Heart right ventricle (tissue), 16 donors: ENCODE data around the gene AFF1. TPM values are rescaled to one million over a fixed set of nuclear protein-coding genes. Genes with fewer than 3 reads are reported as not detected.
A peak's percentile ranks its signal among the peaks of the same experiment; 100 is the strongest.

Experiments used
- ATAC-seq, 8 donors: fragments of 200-7000 bp; cut with Tn5 transposase; one replicate each; pipeline ENCODE4 v1.9.1; 2020; ENCODE audit warnings: mild to moderate bottlenecking in 8 of 8, moderate library complexity in 8 of 8, moderate number of reproducible peaks in 1 of 8
- DNase-seq, 2 donors: peaks; one replicate each; pipeline ENCODE4 v3.0.0-alpha.2; 2020
- H3K27ac ChIP-seq, 10 donors: fragments of 200-600 bp; sonication (generic) in 2 of 10; one replicate each; pipeline versions ENCODE4 v1.5.0 to v1.8.0; 2020 to 2022; ENCODE audit warnings: mild to moderate bottlenecking in 3 of 10
- H3K27me3 ChIP-seq, 7 donors: fragments of 200-600 bp; one replicate each; pipeline ENCODE4 v1.8.0; 2021 to 2022; ENCODE audit warnings: mild to moderate bottlenecking in 2 of 7
- H3K36me3 ChIP-seq, 9 donors: fragments of 200-600 bp; sonication (generic) in 1 of 9; one replicate each; pipeline versions ENCODE4 v1.5.0 to v1.8.0; 2020 to 2022; ENCODE audit warnings: mild to moderate bottlenecking in 2 of 9
- H3K4me1 ChIP-seq, 9 donors: fragments of 200-600 bp; sonication (generic) in 1 of 9; one replicate each; pipeline versions ENCODE4 v1.5.0 to v1.8.0; 2020 to 2022; ENCODE audit warnings: mild to moderate bottlenecking in 4 of 9
- H3K4me3 ChIP-seq, 10 donors: fragments of 200-600 bp; sonication (generic) in 2 of 10; one replicate each; pipeline versions ENCODE4 v1.5.0 to v1.8.0; 2020 to 2022; ENCODE audit warnings: mild to moderate bottlenecking in 7 of 10, moderate library complexity in 2 of 10
- H3K9me3 ChIP-seq, 11 donors: fragments of 200-600 bp in 10 of 11; sonication (generic) in 2 of 11; one replicate each; pipeline versions ENCODE4 v1.5.0 to v1.8.0; 2013 to 2022; ENCODE audit warnings: mild to moderate bottlenecking in 2 of 11, control low read depth in 1 of 11, moderate library complexity in 1 of 11
- WGBS, 2 donors: extraction: QIAGEN DNeasy Blood & Tissue Kit; methylation state at CpG; one replicate each; pipeline ENCODE4 v1.1.7; 2013; ENCODE audit warnings: inconsistent platforms in 1 of 2; 5-methylcytosine and 5-hydroxymethylcytosine counted together
- intact Hi-C, 10 donors: fragments of 100-400 bp; cut with DNase I; formaldehyde crosslinking; loops; one replicate each; pipeline versions ENCODE4 v1.11.1 to v1.14.2; 2022
- polyA plus RNA-seq, 2 donors: library from polyadenylated mRNA; stranded (reverse); fragments of 200-250 nt; gene quantifications; one replicate each; pipeline ENCODE4 v1.2.3, GENCODE V29; 2013
- total RNA-seq, 10 donors: library from RNA; stranded (reverse); fragmentation: NEBNext Ultra II Directional in 3 of 10; extraction: Animal tissue kit (Norgen Biotek cat#: 25700) in 3 of 10; gene quantifications; one replicate each; pipeline versions ENCODE4 v1.2.1 to v1.2.4, GENCODE V29; 2021 to 2023
- TF ChIP-seq, protein P1 (sequence below), 9 donors: fragments of 200-600 bp; sonication (generic) in 2 of 9; IDR thresholded peaks; one replicate each; pipeline versions ENCODE4 v1.5.0 to v1.8.0; 2021 to 2022; ENCODE audit warnings: antibody characterized with exemption in 9 of 9, mild to moderate bottlenecking in 5 of 9, moderate library complexity in 1 of 9
- donor health status: Arrhythmogenic right ventricular cardiomyopathy.
- donor health status: ischemic (EF 13 %, LVEDD 7.1; RV severe dilation, severe dysfunction).
- donor health status: healthy with polysubstance abuse.
- donor health status: DM: no; HTN: yes; CAD: no.
- donor health status: DM: no; HTN: no; CAD: no.
- donor health status: ischemic (EF 25% LVEDD 6.9; RV normal size, moderate dysfunction).
- donor health status: ischemic (EF 25% LVEDD 5.7; RV mildly dilated, moderate dysfunction).
- donor health status: healthy.
- donor health status: DM: yes; HTN: yes; CAD: no.
- donor health status: Ischemic cardiomyopathy.
- donor health status: ischemic (EF 35%, LVEDD 5.7; RV mildly dilated, moderate dysfunction).
- donor health status: nonischemic (EF 11% LVEDD 7.7; RV severe dilation, severe dysfunction).
- donor health status: DM: yes; HTN: yes; CAD: no.
- donor health status: PGD.
- donor health status: ischemic (EF 29% LVEDD 5.4; RV normal size, mild dysfunction).
- donor health status: nonischemic (EF 23%, LVEDD 6.1; RV moderate dilation, normal function).

The AFF1 gene
- total and polyA plus RNA-seq, 12 donors, result 44.4 to 90.2 (median 74.5) TPM

- WGBS, 2 donors, result 23 to 35% methylated on average over 8 of the region's 8 CpGs
- TF ChIP-seq, protein P1, sequence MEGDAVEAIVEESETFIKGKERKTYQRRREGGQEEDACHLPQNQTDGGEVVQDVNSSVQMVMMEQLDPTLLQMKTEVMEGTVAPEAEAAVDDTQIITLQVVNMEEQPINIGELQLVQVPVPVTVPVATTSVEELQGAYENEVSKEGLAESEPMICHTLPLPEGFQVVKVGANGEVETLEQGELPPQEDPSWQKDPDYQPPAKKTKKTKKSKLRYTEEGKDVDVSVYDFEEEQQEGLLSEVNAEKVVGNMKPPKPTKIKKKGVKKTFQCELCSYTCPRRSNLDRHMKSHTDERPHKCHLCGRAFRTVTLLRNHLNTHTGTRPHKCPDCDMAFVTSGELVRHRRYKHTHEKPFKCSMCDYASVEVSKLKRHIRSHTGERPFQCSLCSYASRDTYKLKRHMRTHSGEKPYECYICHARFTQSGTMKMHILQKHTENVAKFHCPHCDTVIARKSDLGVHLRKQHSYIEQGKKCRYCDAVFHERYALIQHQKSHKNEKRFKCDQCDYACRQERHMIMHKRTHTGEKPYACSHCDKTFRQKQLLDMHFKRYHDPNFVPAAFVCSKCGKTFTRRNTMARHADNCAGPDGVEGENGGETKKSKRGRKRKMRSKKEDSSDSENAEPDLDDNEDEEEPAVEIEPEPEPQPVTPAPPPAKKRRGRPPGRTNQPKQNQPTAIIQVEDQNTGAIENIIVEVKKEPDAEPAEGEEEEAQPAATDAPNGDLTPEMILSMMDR (IDR thresholded peaks at IDR 0.05), result no peak
Observed at GRCh38 chr4:87038837-87039615, 104.2 kb downstream of the AFF1 start.

GRCh38 chr4:87041141-87041540, 106.3 kb downstream of the AFF1 start:
- intact Hi-C loops, result no loop called here
- WGBS, 2 donors, result 79% methylated on average over 3 of the region's 3 CpGs
- Histone ChIP-seq H3K27me3 (no peaks in the 10 kb centered on the region), H3K27ac (peak overlapping the region in 9 of 10 donors; percentile 4 to 95 (median 68)), H3K4me1 (peaks cover 30 to 100% (median 96%) of the 10 kb centered on the region in 9 donors), H3K9me3 (no peaks in the 10 kb centered on the region), H3K4me3 (no peak overlapping the region), H3K36me3 (no peaks in the 10 kb centered on the region)
- DNase-seq (no peak), ATAC-seq (peak in 1 of 8 donors; percentile 41)
- TF ChIP-seq, protein P1 (IDR thresholded peaks at IDR 0.05), result no peak

More at GRCh38 chr4:87038837-87039615, 104.2 kb downstream of the AFF1 start:
- ATAC-seq (peak; percentile 68 to 89 (median 80)), DNase-seq (peak; percentile 41 to 71)
- Histone ChIP-seq H3K27me3 (no peaks in the 10 kb centered on the region), H3K36me3 (no peaks in the 10 kb centered on the region), H3K27ac (peak overlapping the region; percentile 41 to 95 (median 78)), H3K4me3 (no peak overlapping the region), H3K9me3 (no peaks in the 10 kb centered on the region), H3K4me1 (peaks cover 32 to 100% (median 95%) of the 10 kb centered on the region in 9 donors)
- intact Hi-C loops, result no loop called here

DNA sequence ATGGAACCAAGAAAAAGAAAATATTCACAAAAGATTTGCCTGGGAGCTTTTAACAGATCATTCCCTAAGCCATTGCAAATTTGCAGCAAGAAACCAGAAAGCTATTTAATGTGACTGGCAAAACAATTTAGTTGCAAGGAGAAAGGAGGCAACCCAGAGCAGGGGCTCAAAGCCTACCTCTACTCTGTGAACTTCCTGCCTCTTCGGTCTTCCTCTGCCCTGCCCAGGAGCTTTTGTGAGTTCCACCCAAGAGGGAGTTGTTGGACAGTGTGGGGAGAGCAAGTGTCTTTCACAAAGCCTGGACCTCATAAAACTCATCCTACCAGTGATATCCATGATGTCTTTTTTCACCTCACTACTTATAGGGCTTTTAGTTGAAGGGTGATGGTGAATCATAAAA, 107.4 kb downstream of the AFF1 start:
- Histone ChIP-seq H3K9me3 (no peaks in the 10 kb centered on the region), H3K4me3 (no peak overlapping the region), H3K27me3 (no peaks in the 10 kb centered on the region), H3K27ac (peak overlapping the region in 9 of 10 donors; percentile 4 to 95 (median 54)), H3K4me1 (peaks cover 26 to 100% (median 96%) of the 10 kb centered on the region in 9 donors), H3K36me3 (peaks cover 0 to 10% (median 7%) of the 10 kb centered on the region in 9 donors)
- TF ChIP-seq, protein P1 (IDR thresholded peaks at IDR 0.05), result no peak
- intact Hi-C loops, result no loop called here
- DNase-seq, result no peak
- 52 to 64% methylated on average over 1 of the region's 1 CpG for WGBS, 2 donors
- ATAC-seq, result no peak

- intact Hi-C loops, result no loop called here
- 90 to 91% methylated on average over 4 of the region's 4 CpGs for WGBS, 2 donors
- DNase-seq (no peak), ATAC-seq (no peak)
- Histone ChIP-seq H3K27me3 (no peaks in the 10 kb centered on the region), H3K27ac (peak overlapping the region in 7 of 10 donors; percentile 18 to 95 (median 85)), H3K9me3 (no peaks in the 10 kb centered on the region), H3K4me1 (peaks cover 25 to 96% (median 88%) of the 10 kb centered on the region in 9 donors), H3K4me3 (no peak overlapping the region), H3K36me3 (peaks cover 0 to 20% (median 10%) of the 10 kb centered on the region in 9 donors)
- TF ChIP-seq, protein P1 (IDR thresholded peaks at IDR 0.05), result no peak
Observed at GRCh38 chr4:87042986-87043820, 108.4 kb downstream of the AFF1 start.
